ENCODE data around the gene VAX1.

The VAX1 gene

GRCh38 chr10:117107238-117107637 is 30.8 kb downstream of the VAX1 start (continued):
- TF ChIP-seq PRDM2 (tag by site-specific recombination; IDR thresholded peaks at IDR 0.05; ENCODE audit: borderline replicate concordance) (no peak), SALL2 (tag by site-specific recombination; IDR thresholded peaks at IDR 0.05; ENCODE audit: borderline replicate concordance) (no peak), ZNF146 (tag by site-specific recombination; IDR thresholded peaks at IDR 0.05) (no peak), ZNF660 (tag by site-specific recombination; IDR thresholded peaks at IDR 0.05) (no peak)

GRCh38 chr10:117096599-117097201 is 41.4 kb downstream of the VAX1 start:
- no peak for TF ChIP-seq ZNF701 (tag by site-specific recombination; IDR thresholded peaks at IDR 0.05)
- 0 out of 2 replicates have a peak, but pooled peaks have one; percentile 25 for TF ChIP-seq ZSCAN4 (tag by site-specific recombination; IDR thresholded peaks at IDR 0.05)
- TF ChIP-seq ZNF426 (tag by site-specific recombination; IDR thresholded peaks at IDR 0.05) = no peak
- ChIA-PET CTCF (interaction anchor here (1.1 to 1.2 kb wide), 2 partner anchors 71 to 299 kb away, joined by 3 read pairs; no protein-coding TSS in a partner anchor), POLR2A (no interaction called here)
- no peaks in the 10 kb centered on the region for H3K4me1 ChIP-seq (ENCODE audit: control insufficient read depth, insufficient read depth, low read length)
- no peak overlapping the region for H3K27ac ChIP-seq (ENCODE audit: extremely low read depth, low read depth, low read length)
- H3K9me3 ChIP-seq (ENCODE audit: control insufficient read depth, insufficient read depth, low read depth, low read length) = no peaks in the 10 kb centered on the region
- no peaks in the 10 kb centered on the region for H3K36me3 ChIP-seq (ENCODE audit: control insufficient read depth in 2 of 2, insufficient read depth in 1 of 2, low read length in 2 of 2)
- no peak overlapping the region for H3K4me3 ChIP-seq (ENCODE audit: low read depth, low read length)

- Histone ChIP-seq H3K27ac (ENCODE audit: extremely low read depth, low read depth, low read length) (no peak overlapping the region), H3K36me3 (ENCODE audit: control insufficient read depth in 2 of 2, insufficient read depth in 1 of 2, low read length in 2 of 2) (no peaks in the 10 kb centered on the region), H3K4me1 (ENCODE audit: control insufficient read depth, insufficient read depth, low read length) (no peaks in the 10 kb centered on the region), H3K9me3 (ENCODE audit: control insufficient read depth, insufficient read depth, low read depth, low read length) (no peaks in the 10 kb centered on the region), H3K4me3 (ENCODE audit: low read depth, low read length) (no peak overlapping the region)
- ChIA-PET CTCF (no interaction called here), POLR2A (no interaction called here)
- TF ChIP-seq ZNF473 (tag by site-specific recombination; IDR thresholded peaks at IDR 0.05) (no peak), ZSCAN30 (tag by site-specific recombination; IDR thresholded peaks at IDR 0.05) (no peak), SALL2 (tag by site-specific recombination; IDR thresholded peaks at IDR 0.05; ENCODE audit: borderline replicate concordance) (no peak), ZNF560 (tag by site-specific recombination; IDR thresholded peaks at IDR 0.05; ENCODE audit: borderline replicate concordance) (no peak), ZNF148 (tag by site-specific recombination; IDR thresholded peaks at IDR 0.05; ENCODE audit: borderline replicate concordance) (no peak), PRDM1 (tag by site-specific recombination; IDR thresholded peaks at IDR 0.05) (no peak), ZNF112 (tag by site-specific recombination; IDR thresholded peaks at IDR 0.05) (no peak), ZNF202 (tag by site-specific recombination; IDR thresholded peaks at IDR 0.05; ENCODE audit: borderline replicate concordance) (no peak), ZNF48 (tag by site-specific recombination; IDR thresholded peaks at IDR 0.05) (no peak), ZNF529 (tag by site-specific recombination; IDR thresholded peaks at IDR 0.05; ENCODE audit: insufficient replicate concordance) (no peak), HIC1 (tag by site-specific recombination; IDR thresholded peaks at IDR 0.05) (no peak), ZNF670 (tag by site-specific recombination; IDR thresholded peaks at IDR 0.05; ENCODE audit: low read depth) (no peak)
Observed at GRCh38 chr10:117094856-117095255, 43.2 kb downstream of the VAX1 start.
